CD4-positive, alpha-beta T cell (primary cell): Measurements from ENCODE around the gene RASA3. TPM values are rescaled to one million over a fixed set of nuclear protein-coding genes. Genes with fewer than 3 reads are reported as not detected.

Experiments
- ATAC-seq: fragments of 200-7000 bp; cut with Tn5 transposase; one replicate; pipeline ENCODE4 v1.10.0; 2022; ENCODE audit warnings: mild to moderate bottlenecking; ENCODE audit not compliant: poor library complexity
- CTCF ChIA-PET: fragments of 350-600 bp; sonication (Branson Sonifier 250); formaldehyde crosslinking; loops from one replicate; lab custom pipeline; 2021; ENCODE audit warnings: antibody characterized with exemption, inconsistent platforms; lab: Charles Lee
- POLR2A ChIA-PET: fragments of 350-600 bp; sonication (Branson Sonifier 250); formaldehyde crosslinking; loops from one replicate; lab custom pipeline; 2021; ENCODE audit warnings: antibody characterized with exemption, inconsistent platforms; lab: Charles Lee
- DNase-seq, 14 experiments: peaks; one replicate each; pipeline ENCODE4 v3.0.0-alpha.2; 2013 to 2020; ENCODE audit warnings: mixed read lengths in 2 of 14
- H3K27ac ChIP-seq, 2 donors: one replicate each; pipeline versions ENCODE4 v1.5.1 to v1.7.0; 2013; ENCODE audit warnings: low read length in 2 of 2, low read depth in 1 of 2, mild to moderate bottlenecking in 1 of 2
- H3K27me3 ChIP-seq, 2 experiments: 1 replicate in 1 of 2; 2 replicates in 1 of 2; pipeline versions ENCODE4 v1.6.1 to v1.7.0; 2013; ENCODE audit warnings: low read length in 2 of 2, control low read depth in 1 of 2, mild to moderate bottlenecking in 1 of 2, moderate library complexity in 1 of 2; ENCODE audit not compliant: insufficient read depth in 2 of 2, control insufficient read depth in 1 of 2
- H3K36me3 ChIP-seq: one replicate; pipeline ENCODE4 v1.6.1; 2013; ENCODE audit warnings: low read length, control low read depth; ENCODE audit not compliant: insufficient read depth
- H3K4me1 ChIP-seq: one replicate; pipeline ENCODE4 v1.6.1; 2013; ENCODE audit warnings: low read length, control low read depth; ENCODE audit not compliant: insufficient read depth
- H3K4me3 ChIP-seq: one replicate; pipeline ENCODE4 v1.5.1; 2013; ENCODE audit warnings: mild to moderate bottlenecking, low read length, moderate library complexity
- H3K9me3 ChIP-seq, 2 experiments: 1 replicate in 1 of 2; 2 replicates in 1 of 2; pipeline versions ENCODE4 v1.6.1 to v1.7.0; 2013; ENCODE audit warnings: low read length in 2 of 2, mild to moderate bottlenecking in 2 of 2, control low read depth in 1 of 2, moderate library complexity in 1 of 2; ENCODE audit not compliant: control insufficient read depth in 1 of 2, insufficient read depth in 1 of 2
- H3K27ac Mint-ChIP-seq: one replicate; pipeline ENCODE4 v1.8.0; 2020; ENCODE audit warnings: mixed read lengths
- H3K27me3 Mint-ChIP-seq: one replicate; pipeline ENCODE4 v1.8.0; 2021; ENCODE audit warnings: mixed read lengths
- H3K36me3 Mint-ChIP-seq: one replicate; pipeline ENCODE4 v1.8.0; 2021; ENCODE audit warnings: low read depth, mixed read lengths
- H3K4me1 Mint-ChIP-seq: one replicate; pipeline ENCODE4 v1.8.0; 2021; ENCODE audit warnings: low read depth, mixed read lengths
- H3K4me3 Mint-ChIP-seq: one replicate; pipeline ENCODE4 v1.8.0; 2020; ENCODE audit warnings: mild to moderate bottlenecking, mixed read lengths
- H3K9me3 Mint-ChIP-seq: one replicate; pipeline ENCODE4 v1.8.0; 2020; ENCODE audit warnings: mixed read lengths
- intact Hi-C, 2 experiments: fragments of 100-400 bp; cut with DNase I in 1 of 2; cut with micrococcal nuclease in 1 of 2; formaldehyde crosslinking; loops; one replicate each; pipeline versions ENCODE4 v1.15.1 to v1.9.0; 2023 to 2025; cut with DNase I, micrococcal nuclease
- total RNA-seq, 174 experiments: library from RNA in 2 of 174; stranded (reverse) in 2 of 174; gene quantifications; one replicate each; pipeline ENCODE4 v1.2.3 and lab custom pipeline; 2021 to 2026
- TF ChIP-seq, protein P1 (sequence below): fragments of 200-600 bp; IDR thresholded peaks from one replicate; pipeline ENCODE4 v1.8.0; 2022; ENCODE audit warnings: antibody characterized with exemption, mild to moderate bottlenecking

The RASA3 gene
- total RNA-seq, 2 experiments from 2014 or later: 181 to 184 TPM

DNA sequence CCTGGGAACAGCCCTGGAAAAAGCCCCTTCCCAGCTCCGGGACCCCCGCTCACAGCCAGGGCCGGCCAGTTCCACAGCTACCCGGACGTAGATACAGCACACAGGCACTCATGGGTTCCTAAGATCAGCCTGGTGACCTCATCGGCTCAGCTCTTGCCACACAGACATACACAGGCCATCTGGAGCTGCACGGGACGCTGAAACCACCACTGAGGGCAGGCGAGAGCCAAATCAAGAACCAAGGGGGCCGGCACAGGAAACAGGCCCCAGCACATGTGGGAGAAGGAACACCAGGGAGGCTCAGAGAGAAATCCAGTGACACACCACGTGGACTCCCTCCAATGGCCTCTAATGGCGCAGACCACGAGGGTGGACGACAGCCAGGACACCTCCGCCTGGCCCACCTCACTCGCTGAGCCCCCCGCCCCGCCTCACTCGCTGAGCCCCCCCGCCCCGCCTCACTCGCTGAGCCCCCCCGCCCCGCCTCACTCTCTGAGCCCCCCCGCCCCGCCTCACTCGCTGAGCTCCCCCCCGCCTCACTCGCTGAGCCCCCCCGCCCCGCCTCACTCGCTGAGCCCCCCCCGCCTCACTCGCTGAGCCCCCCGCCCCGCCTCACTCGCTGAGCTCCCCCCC, 88.9 kb downstream of the RASA3 start:
- H3K4me1 ChIP-seq: peaks cover 55% of the 10 kb centered on the region
- peaks cover 78% of the 10 kb centered on the region for H3K36me3 ChIP-seq
- H3K27ac Mint-ChIP-seq: peak overlapping the region; percentile 76

DNA sequence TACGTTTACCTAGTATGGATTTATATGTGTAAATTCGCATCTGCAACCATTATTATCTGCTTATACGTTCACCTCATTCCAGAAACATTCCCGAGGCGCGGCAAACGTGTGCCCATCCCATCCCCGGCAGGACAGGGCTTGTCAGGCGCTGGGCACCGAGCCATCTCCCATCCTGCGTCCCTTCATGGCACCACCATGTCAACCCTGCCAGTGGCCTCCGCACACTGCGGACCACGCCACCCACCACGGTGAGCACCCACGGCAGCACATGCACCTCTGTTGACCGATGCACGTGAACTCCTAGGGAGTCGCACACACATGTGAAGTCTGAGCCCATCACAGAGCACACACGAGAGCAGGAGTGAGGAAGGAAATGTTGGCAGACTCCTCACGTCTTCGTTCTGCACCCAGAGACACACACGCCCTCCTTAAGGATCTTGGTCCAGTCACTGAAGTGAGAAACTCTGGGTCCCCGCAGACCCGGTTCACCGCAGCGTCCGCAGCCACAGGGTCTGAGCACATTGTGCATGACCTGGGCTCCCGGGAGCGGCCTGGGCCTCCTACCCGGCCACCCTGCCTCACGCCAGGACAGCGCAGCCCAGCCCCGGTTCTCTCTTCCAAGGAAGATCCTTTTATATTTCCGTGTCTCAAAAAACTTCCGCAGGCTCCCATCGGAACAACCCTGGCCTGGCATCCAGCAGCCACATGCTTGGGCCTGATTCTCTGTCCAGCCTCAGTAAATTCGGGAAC, 90.2 kb downstream of the RASA3 start:
- Histone ChIP-seq H3K4me3 (no peak overlapping the region), H3K9me3 (no peaks in the 10 kb centered on the region), H3K27ac (no peak overlapping the region), H3K36me3 (peaks cover 83% of the 10 kb centered on the region), H3K27me3 (no peaks in the 10 kb centered on the region), H3K4me1 (peaks cover 49% of the 10 kb centered on the region)
- DNase-seq: no peak
- peaks cover 51% of the 10 kb centered on the region for H3K4me1 Mint-ChIP-seq
- H3K27ac Mint-ChIP-seq: peak overlapping the region; percentile 76
- H3K36me3 Mint-ChIP-seq: peaks cover 66% of the 10 kb centered on the region
- no peaks in the 10 kb centered on the region for H3K9me3 Mint-ChIP-seq
- TF ChIP-seq, protein P1, sequence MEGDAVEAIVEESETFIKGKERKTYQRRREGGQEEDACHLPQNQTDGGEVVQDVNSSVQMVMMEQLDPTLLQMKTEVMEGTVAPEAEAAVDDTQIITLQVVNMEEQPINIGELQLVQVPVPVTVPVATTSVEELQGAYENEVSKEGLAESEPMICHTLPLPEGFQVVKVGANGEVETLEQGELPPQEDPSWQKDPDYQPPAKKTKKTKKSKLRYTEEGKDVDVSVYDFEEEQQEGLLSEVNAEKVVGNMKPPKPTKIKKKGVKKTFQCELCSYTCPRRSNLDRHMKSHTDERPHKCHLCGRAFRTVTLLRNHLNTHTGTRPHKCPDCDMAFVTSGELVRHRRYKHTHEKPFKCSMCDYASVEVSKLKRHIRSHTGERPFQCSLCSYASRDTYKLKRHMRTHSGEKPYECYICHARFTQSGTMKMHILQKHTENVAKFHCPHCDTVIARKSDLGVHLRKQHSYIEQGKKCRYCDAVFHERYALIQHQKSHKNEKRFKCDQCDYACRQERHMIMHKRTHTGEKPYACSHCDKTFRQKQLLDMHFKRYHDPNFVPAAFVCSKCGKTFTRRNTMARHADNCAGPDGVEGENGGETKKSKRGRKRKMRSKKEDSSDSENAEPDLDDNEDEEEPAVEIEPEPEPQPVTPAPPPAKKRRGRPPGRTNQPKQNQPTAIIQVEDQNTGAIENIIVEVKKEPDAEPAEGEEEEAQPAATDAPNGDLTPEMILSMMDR: no peak
- ChIA-PET POLR2A (no interaction called here), CTCF (no interaction called here)
- no peaks in the 10 kb centered on the region for H3K27me3 Mint-ChIP-seq
- intact Hi-C loops: no loop called here
- no peak for ATAC-seq
- H3K4me3 Mint-ChIP-seq: no peak overlapping the region

More for the DNA sequence above, 88.9 kb downstream of the RASA3 start:
- ChIA-PET POLR2A (no interaction called here), CTCF (no interaction called here)
- peak in 2 of 14 experiments; percentile 48 to 68 for DNase-seq
- intact Hi-C loops: no loop called here
- Histone ChIP-seq H3K9me3 (no peaks in the 10 kb centered on the region), H3K27me3 (no peaks in the 10 kb centered on the region), H3K27ac (no peak overlapping the region), H3K4me3 (no peak overlapping the region)
- TF ChIP-seq, protein P1: no peak
- peak; percentile 35 for ATAC-seq
- H3K36me3 Mint-ChIP-seq: peaks cover 66% of the 10 kb centered on the region
- H3K27me3 Mint-ChIP-seq: no peaks in the 10 kb centered on the region
- peaks cover 55% of the 10 kb centered on the region for H3K4me1 Mint-ChIP-seq
- H3K4me3 Mint-ChIP-seq: peak overlapping the region; percentile 46
- H3K9me3 Mint-ChIP-seq: no peaks in the 10 kb centered on the region

- H3K27ac ChIP-seq: no peak overlapping the region
- POLR2A ChIA-PET: no interaction called here
- Mint-ChIP-seq H3K36me3 (peaks cover 66% of the 10 kb centered on the region), H3K4me1 (peaks cover 48% of the 10 kb centered on the region), H3K4me3 (peak overlapping the region; percentile 30), H3K27ac (peak overlapping the region; percentile 76), H3K27me3 (no peaks in the 10 kb centered on the region), H3K9me3 (no peaks in the 10 kb centered on the region)
- peaks cover 82% of the 10 kb centered on the region for H3K36me3 ChIP-seq
- no peak overlapping the region for H3K4me3 ChIP-seq
- DNase-seq: no peak
- intact Hi-C loops: no loop called here
- H3K4me1 ChIP-seq: peaks cover 46% of the 10 kb centered on the region
- TF ChIP-seq, protein P1: no peak
- no peaks in the 10 kb centered on the region for H3K9me3 ChIP-seq
- H3K27me3 ChIP-seq: no peaks in the 10 kb centered on the region
- ATAC-seq: no peak
- CTCF ChIA-PET: no interaction called here
Measured at GRCh38 chr13:114041493-114041892, 90.9 kb downstream of the RASA3 start.
